SK-N-SH (cell line): ENCODE measurements around the gene MYOT. TPM values are rescaled to one million over a fixed set of nuclear protein-coding genes. Genes with fewer than 3 reads are reported as not detected.

ENCODE experiments used
- CTCF ChIA-PET: fragments of 300-600, 350-600 bp; formaldehyde crosslinking; extraction: SDS; loops from one replicate; lab custom pipeline; 2021; lab: Yijun Ruan, JAX
- POLR2A ChIA-PET: fragments of 350-600 bp; sonication (Branson Sonifier 250); formaldehyde crosslinking; extraction: SDS; loops from one replicate; lab custom pipeline; 2020; ENCODE audit warnings: antibody characterized with exemption, inconsistent platforms; lab: Yijun Ruan, JAX
- DNase-seq: peaks from one replicate; pipeline ENCODE4 v3.0.0; 2012
- H2AFZ ChIP-seq: fragments of 200-600 bp; sonication (generic); 2 replicates; pipeline ENCODE4 v1.8.1; 2016; ENCODE audit warnings: antibody characterized with exemption, mild to moderate bottlenecking, low read depth
- H3F3A ChIP-seq: fragments of 200-600 bp; sonication (generic); replicated peaks from 2 replicates; pipeline ENCODE3; 2016; ENCODE audit warnings: antibody characterized with exemption, mild to moderate bottlenecking; ENCODE audit not compliant: insufficient read depth
- H3K27ac ChIP-seq, 2 experiments: fragments of 200-500 bp in 1 of 2; fragments of 200-600 bp in 1 of 2; sonication (Bioruptor generic) in 1 of 2; sonication (generic), shearing (Covaris generic) in 1 of 2; 2 replicates each; pipeline versions ENCODE4 v1.5.1 to v1.6.1; 2014 to 2016; ENCODE audit warnings: low read depth in 2 of 2, inconsistent platforms in 1 of 2, low read length in 1 of 2, mild to moderate bottlenecking in 1 of 2, mixed read lengths in 1 of 2
- H3K27me3 ChIP-seq: fragments of 200-600 bp; sonication (generic), shearing (Covaris generic); 2 replicates; pipeline ENCODE4 v1.6.1; 2016; ENCODE audit warnings: mixed run types; ENCODE audit not compliant: insufficient read depth
- H3K36me3 ChIP-seq, 2 experiments: fragments of 200-500 bp in 1 of 2; fragments of 200-600 bp in 1 of 2; sonication (Bioruptor generic) in 1 of 2; sonication (generic) in 1 of 2; replicated peaks in 1 of 2; 2 replicates each; pipeline versions ENCODE3 to v1.5.1; 2014 to 2016; ENCODE audit warnings: low read length in 1 of 2, mild to moderate bottlenecking in 1 of 2; ENCODE audit not compliant: insufficient read depth in 2 of 2, control insufficient read depth in 1 of 2
- H3K4me1 ChIP-seq, 2 experiments: fragments of 200-500 bp in 1 of 2; fragments of 200-600 bp in 1 of 2; sonication (Bioruptor generic) in 1 of 2; sonication (generic), shearing (Covaris generic) in 1 of 2; 2 replicates each; pipeline versions ENCODE4 v1.5.1 to v1.6.1; 2014 to 2016; ENCODE audit warnings: low read depth in 1 of 2, low read length in 1 of 2, mixed run types in 1 of 2; ENCODE audit not compliant: insufficient read depth in 2 of 2, control insufficient read depth in 1 of 2
- H3K4me2 ChIP-seq: fragments of 200-600 bp; sonication (generic), shearing (Covaris generic); 2 replicates; pipeline ENCODE4 v1.6.1; 2017; ENCODE audit warnings: mixed run types
- H3K4me3 ChIP-seq, 2 experiments: fragments of 200-500 bp in 1 of 2; fragments of 200-600 bp in 1 of 2; sonication (Bioruptor generic) in 1 of 2; sonication (generic), shearing (Covaris generic) in 1 of 2; 2 replicates each; pipeline versions ENCODE4 v1.5.1 to v1.8.1; 2014 to 2016; ENCODE audit warnings: low read depth in 2 of 2, inconsistent platforms in 1 of 2, low read length in 1 of 2, mild to moderate bottlenecking in 1 of 2, mixed read lengths in 1 of 2, moderate library complexity in 1 of 2
- H3K79me2 ChIP-seq: fragments of 200-600 bp; sonication (generic); 2 replicates; pipeline ENCODE4 v1.8.1; 2017; ENCODE audit warnings: mild to moderate bottlenecking; ENCODE audit not compliant: insufficient read depth
- H3K9ac ChIP-seq: fragments of 200-600 bp; sonication (generic); 2 replicates; pipeline ENCODE4 v1.6.1; 2017; ENCODE audit warnings: mixed run types
- H3K9me2 ChIP-seq: fragments of 200-600 bp; sonication (generic); 2 replicates; pipeline ENCODE4 v1.6.1; 2017; ENCODE audit warnings: mixed run types
- H3K9me3 ChIP-seq: fragments of 200-600 bp; sonication (generic); 2 replicates; pipeline ENCODE4 v1.6.1; 2017; ENCODE audit warnings: mixed run types, mild to moderate bottlenecking, moderate library complexity
- H4K20me1 ChIP-seq: fragments of 200-600 bp; sonication (generic); 2 replicates; pipeline ENCODE4 v1.6.1; 2017; ENCODE audit warnings: mild to moderate bottlenecking, mixed run types; ENCODE audit not compliant: insufficient read depth
- CHD2 ChIP-seq: fragments of 150-350 bp; IDR thresholded peaks from 2 replicates; pipeline ENCODE4 v1.6.1; 2018; ENCODE audit warnings: low read length; ENCODE audit not compliant: partially characterized antibody
- EZH2phosphoT487 ChIP-seq: fragments of 200-600 bp; sonication (generic); IDR thresholded peaks from 2 replicates; pipeline ENCODE4 v1.6.1; 2017; ENCODE audit warnings: low read depth, mixed run types, mild to moderate bottlenecking, antibody characterized with exemption, moderate library complexity, borderline replicate concordance
- FOXM1 ChIP-seq: IDR thresholded peaks from 2 replicates; pipeline ENCODE4 v1.4.0; 2012; ENCODE audit warnings: low read depth, mild to moderate bottlenecking
- GABPA ChIP-seq: IDR thresholded peaks from 2 replicates; pipeline ENCODE4 v1.4.0; 2012; ENCODE audit warnings: low read depth, mild to moderate bottlenecking
- GATA2 ChIP-seq: sonication (generic); formaldehyde crosslinking; IDR thresholded peaks from 2 replicates; pipeline ENCODE4 v1.5.0; 2020; ENCODE audit warnings: mild to moderate bottlenecking, missing genetic modification reagents
- JUND ChIP-seq: IDR thresholded peaks from 2 replicates; pipeline ENCODE4 v1.4.0; 2012
- MAX ChIP-seq: IDR thresholded peaks from 2 replicates; pipeline ENCODE4 v1.4.0; 2012; ENCODE audit warnings: low read depth
- MEF2A ChIP-seq: IDR thresholded peaks from 2 replicates; pipeline ENCODE4 v1.4.0; 2012; ENCODE audit warnings: low read depth, borderline replicate concordance
- RAD21 ChIP-seq: IDR thresholded peaks from 2 replicates; pipeline ENCODE4 v1.6.1; 2012; ENCODE audit warnings: mild to moderate bottlenecking, low read length
- RCOR1 ChIP-seq: fragments of 150-350 bp; IDR thresholded peaks from 2 replicates; pipeline ENCODE4 v1.6.1; 2017; ENCODE audit warnings: antibody characterized with exemption, low read length
- RFX5 ChIP-seq: IDR thresholded peaks from 2 replicates; pipeline ENCODE4 v1.6.1; 2012; ENCODE audit warnings: mild to moderate bottlenecking, improper control_type of control experiment, low read length
- RXRA ChIP-seq: IDR thresholded peaks from 2 replicates; pipeline ENCODE4 v1.4.0; 2012; ENCODE audit warnings: low read depth, mild to moderate bottlenecking, borderline replicate concordance
- TAF1 ChIP-seq: IDR thresholded peaks from 2 replicates; pipeline ENCODE4 v1.6.1; 2012; ENCODE audit warnings: low read depth, mild to moderate bottlenecking, low read length, moderate library complexity, borderline replicate concordance
- TCF12 ChIP-seq: IDR thresholded peaks from 2 replicates; pipeline ENCODE4 v1.4.0; 2012
- USF2 ChIP-seq: fragments of 150-350 bp; IDR thresholded peaks from 2 replicates; pipeline ENCODE4 v1.6.1; 2017; ENCODE audit warnings: antibody characterized with exemption, low read length, low read depth, borderline replicate concordance
- WGBS: methylation state at CpG from one replicate; pipeline ENCODE4 v1.1.6; 2017; ENCODE audit warnings: low lambda C conversion rate; 5-methylcytosine and 5-hydroxymethylcytosine counted together
- polyA plus RNA-seq, 3 experiments: library from polyadenylated mRNA; depleted of rRNA; stranded (reverse); fragments of >200 nt; gene quantifications; 2 replicates each; pipeline ENCODE4 v1.2.3, GENCODE V29; 2012

MYOT gene
- polyA plus RNA-seq, 1 of the 3 experiments (the other 2 are of a cell fraction): 0.02 TPM

GRCh38 chr5:137828664-137829063, 39.0 kb upstream of the MYOT start:
- Histone ChIP-seq H4K20me1 (no peaks in the 10 kb centered on the region), H3K4me3 (no peak overlapping the region), H3K4me2 (no peak overlapping the region), H3K9ac (no peak overlapping the region), H3F3A (peaks cover under 1% of the 10 kb centered on the region), H3K27me3 (no peaks in the 10 kb centered on the region), H3K27ac (no peak overlapping the region), H3K36me3 (no peaks in the 10 kb centered on the region), H3K9me3 (0 out of 2 replicates have a peak, but pooled peaks cover 6% of the 10 kb centered on the region), H3K79me2 (no peaks in the 10 kb centered on the region), H3K9me2 (no peaks in the 10 kb centered on the region), H2AFZ (no peak overlapping the region), H3K4me1 (peaks cover 0 to 1% of the 10 kb centered on the region in 2 experiments; a peak in 2 of 4 replicates)
- DNase-seq: no peak
- POLR2A ChIA-PET: no interaction called here
- TF ChIP-seq MEF2A: no peak
- TF ChIP-seq RCOR1: no peak
- no peak for TF ChIP-seq RXRA
- no peak for TF ChIP-seq RFX5
- no peak for TF ChIP-seq JUND
- no peak for TF ChIP-seq USF2
- no peak for TF ChIP-seq GATA2 (CRISPR knock-in tag)
- no peak for TF ChIP-seq FOXM1
- TF ChIP-seq CHD2: no peak
- TF ChIP-seq TAF1: no peak
- TF ChIP-seq RAD21: no peak
- CTCF ChIA-PET: interaction anchor here (0.7 to 1.8 kb wide), 3 partner anchors 15 to 49 kb away, joined by 3 to 13 read pairs (median 4); no protein-coding TSS in a partner anchor
- WGBS: 88% methylated on average over 1 of the region's 1 CpG

GRCh38 chr5:137831105-137831504, 36.6 kb upstream of the MYOT start:
- no peak overlapping the region for H3K4me3 ChIP-seq
- 0 out of 2 replicates have a peak, but pooled peaks cover 5% of the 10 kb centered on the region for H3K9me3 ChIP-seq
- TF ChIP-seq GABPA (no peak), EZH2phosphoT487 (no peak), RFX5 (no peak), MAX (no peak), TCF12 (no peak)
- H4K20me1 ChIP-seq: no peaks in the 10 kb centered on the region
- no peak overlapping the region for H3K4me2 ChIP-seq
- CTCF ChIA-PET: interaction anchor here (1.0 to 1.8 kb wide), 3 partner anchors 52 to 201 kb away, joined by 3 to 8 read pairs (median 4); no protein-coding TSS in a partner anchor
- H3K27ac ChIP-seq: no peak overlapping the region
- WGBS: 95% methylated on average over 2 of the region's 2 CpGs
- peaks cover 5% of the 10 kb centered on the region for H3F3A ChIP-seq
- no peaks in the 10 kb centered on the region for H3K36me3 ChIP-seq
- POLR2A ChIA-PET: no interaction called here
- no peaks in the 10 kb centered on the region for H3K79me2 ChIP-seq
- DNase-seq: no peak
- no peak overlapping the region for H2AFZ ChIP-seq
- no peaks in the 10 kb centered on the region for H3K27me3 ChIP-seq
- H3K9me2 ChIP-seq: no peaks in the 10 kb centered on the region
- H3K9ac ChIP-seq: no peak overlapping the region
- peaks cover 0 to 17% of the 10 kb centered on the region in 2 experiments; a peak in 3 of 4 replicates for H3K4me1 ChIP-seq
